GM12878 (cell line): ENCODE data around the gene IRGQ. TPM values are rescaled to one million over a fixed set of nuclear protein-coding genes. Genes with fewer than 3 reads are reported as not detected.

ENCODE experiments used
- ATAC-seq: fragments of 200-7000 bp; cut with Tn5 transposase; 3 replicates; pipeline ENCODE4 v1.9.1; 2020; ENCODE audit warnings: mild to moderate bottlenecking, moderate library complexity
- BruUV-seq: library from RNA; stranded (reverse); fragments of 400-500 nt; replicated peaks from 2 replicates; lab custom pipeline; 2021; lab: Mats Ljungman, UMichigan
- CTCF ChIA-PET: fragments of 300-600 bp; sonication (Branson Sonifier 250); formaldehyde crosslinking; extraction: SDS; loops from one replicate; lab custom pipeline; 2021; ENCODE audit warnings: inconsistent platforms; lab: Yijun Ruan, JAX
- POLR2A ChIA-PET: fragments of 350-600 bp; formaldehyde crosslinking; extraction: SDS; loops from one replicate; lab custom pipeline; 2021; ENCODE audit warnings: inconsistent platforms; lab: Charles Lee
- RAD21 ChIA-PET: fragments of 300-600 bp; sonication (Branson Sonifier 250); formaldehyde crosslinking; loops from one replicate; lab custom pipeline; 2023; ENCODE audit warnings: antibody characterized with exemption; ENCODE audit not compliant: unreplicated experiment; lab: Charles Lee
- SMC1A ChIA-PET: fragments of 300-600 bp; sonication (Branson Sonifier 250); formaldehyde crosslinking; loops from one replicate; lab custom pipeline; 2023; ENCODE audit not compliant: unreplicated experiment, uncharacterized antibody; lab: Charles Lee
- DNase-seq: peaks from one replicate; pipeline ENCODE4 v3.0.0-alpha.2; 2011; ENCODE audit warnings: low read depth, low spot score
- FAIRE-seq: peaks from 3 replicates; lab custom pipeline; 2011; peaks lifted over from hg19 to GRCh38; lab: Jason Lieb, UNC
- H2AFZ ChIP-seq: 2 replicates; pipeline ENCODE4 v1.6.0; 2011; ENCODE audit warnings: low read depth, low read length, control low read depth; ENCODE audit not compliant: control insufficient read depth
- H3K27ac ChIP-seq: 2 replicates; pipeline ENCODE4 v1.5.1; 2011; ENCODE audit warnings: control low read depth; ENCODE audit not compliant: control insufficient read depth, insufficient read depth
- H3K27me3 ChIP-seq, 2 experiments: replicated peaks in 1 of 2; 2 replicates each; pipeline versions ENCODE4 v1.6.0 to v1.6.1; 2011; ENCODE audit warnings: low read length in 1 of 2; ENCODE audit not compliant: control insufficient read depth in 2 of 2, insufficient read depth in 2 of 2
- H3K36me3 ChIP-seq, 2 experiments: 2 replicates each; pipeline ENCODE4 v1.5.1; 2011; ENCODE audit warnings: low read length in 1 of 2; ENCODE audit not compliant: control insufficient read depth in 2 of 2, insufficient read depth in 2 of 2
- H3K4me1 ChIP-seq: 2 replicates; pipeline ENCODE4 v1.6.1; 2011; ENCODE audit warnings: mild to moderate bottlenecking, low read length, moderate library complexity, mixed read lengths; ENCODE audit not compliant: control insufficient read depth, insufficient read depth
- H3K4me2 ChIP-seq: 2 replicates; pipeline ENCODE4 v1.6.0; 2011; ENCODE audit warnings: control low read depth; ENCODE audit not compliant: control insufficient read depth, insufficient read depth
- H3K4me3 ChIP-seq: fragments of 200-600 bp; sonication (generic); 2 replicates; pipeline ENCODE4 v1.5.1; 2016
- H3K79me2 ChIP-seq: 2 replicates; pipeline ENCODE4 v1.6.0; 2011; ENCODE audit warnings: low read length; ENCODE audit not compliant: control insufficient read depth, insufficient read depth
- H3K9ac ChIP-seq: 2 replicates; pipeline ENCODE4 v1.8.0; 2011; ENCODE audit warnings: low read length, control low read depth, mixed read lengths; ENCODE audit not compliant: control insufficient read depth, insufficient read depth
- H3K9me3 ChIP-seq: replicated peaks from 3 replicates; pipeline ENCODE4 v1.5.1; 2011; ENCODE audit warnings: mild to moderate bottlenecking, low read length; ENCODE audit not compliant: control insufficient read depth, insufficient read depth
- H4K20me1 ChIP-seq: 2 replicates; pipeline ENCODE4 v1.6.0; 2011; ENCODE audit not compliant: control insufficient read depth, insufficient read depth
- CBX5 ChIP-seq: sonication (generic); IDR thresholded peaks from 2 replicates; pipeline ENCODE4 v1.6.1; 2016; ENCODE audit warnings: low read depth, moderate library complexity, mild to moderate bottlenecking, inconsistent platforms
- ETV6 ChIP-seq, 2 experiments: fragments of 450-650 bp in 1 of 2; IDR thresholded peaks in 1 of 2; conservative IDR thresholded peaks in 1 of 2; 2 replicates each; pipeline ENCODE4 v1.6.1; 2014; ENCODE audit warnings: antibody characterized with exemption in 1 of 2, borderline replicate concordance in 1 of 2, low read depth in 1 of 2, mild to moderate bottlenecking in 1 of 2, moderate library complexity in 1 of 2
- NFXL1 ChIP-seq: fragments of 450-650 bp; IDR thresholded peaks from 2 replicates; pipeline ENCODE4 v1.6.1; 2017; ENCODE audit warnings: antibody characterized with exemption, mild to moderate bottlenecking, borderline replicate concordance
- SMAD5 ChIP-seq: IDR thresholded peaks from 2 replicates; pipeline ENCODE4 v1.6.1; 2016; ENCODE audit warnings: antibody characterized with exemption, low read depth
- SMARCA5 ChIP-seq: fragments of 450-650 bp; IDR thresholded peaks from 2 replicates; pipeline ENCODE4 v1.6.1; 2017; ENCODE audit warnings: mild to moderate bottlenecking
- ZBTB33 ChIP-seq: fragments of 450-650 bp; IDR thresholded peaks from 2 replicates; pipeline ENCODE4 v1.6.1; 2017; ENCODE audit warnings: mild to moderate bottlenecking
- ZNF217 ChIP-seq: fragments of 450-650 bp; IDR thresholded peaks from 2 replicates; pipeline ENCODE4 v1.6.1; 2017; ENCODE audit warnings: antibody characterized with exemption, mild to moderate bottlenecking
- WGBS: methylation state at CpG from one replicate; pipeline ENCODE4 v1.1.6; 2016; ENCODE audit warnings: low lambda C conversion rate; ENCODE audit not compliant: insufficient replicate concordance, insufficient coverage; ENCODE audit errors: missing lambda C conversion rate; 5-methylcytosine and 5-hydroxymethylcytosine counted together
- in situ Hi-C: fragments of 300-500 bp; cut with MboI; formaldehyde crosslinking; loops from 9 replicates; pipeline ENCODE4 v1.14.3; 2018; ENCODE audit warnings: mixed read lengths
- intact Hi-C: fragments of 100-400 bp; cut with micrococcal nuclease; formaldehyde crosslinking; loops from one replicate; pipeline ENCODE4 v1.14.2; 2022; ENCODE audit not compliant: unreplicated experiment
- polyA plus RNA-seq, 11 experiments: library from polyadenylated mRNA; depleted of rRNA in 4 of 11; unstranded in 6 of 11; stranded (reverse) in 5 of 11; fragments of >200 nt; fragmentation: Nextera tagmentation in 4 of 11; fragmentation: Illumina TruSeq in 1 of 11; extraction: Ambion mirVana in 4 of 11; extraction: Trizol in 1 of 11; gene quantifications; 1 replicate in 1 of 11; 2 replicates in 10 of 11; pipeline versions ENCODE4 v1.2.1 to v1.2.3, GENCODE V29; 2011 to 2016; ENCODE audit warnings: inconsistent platforms in 2 of 11, missing spikeins in 2 of 11, low read depth in 1 of 11
- total RNA-seq, 4 experiments: library from RNA; depleted of rRNA in 3 of 4; stranded (reverse); fragments of >200 nt in 3 of 4; fragmentation: Illumina TruSeq in 1 of 4; extraction: Trizol in 1 of 4; gene quantifications; 2 replicates each; pipeline versions ENCODE4 v1.2.1 to v1.2.3, GENCODE V29; 2013 to 2021
- TF ChIP-seq, protein P1 (sequence below): IDR thresholded peaks from 2 replicates; pipeline ENCODE4 v1.6.1; 2012; ENCODE audit warnings: low read depth, low read length, improper control_type of control experiment

Gene IRGQ
- total and polyA plus RNA-seq, 10 of the 15 experiments (the other 5 are each of a cell fraction or from before 2014, with no cell fraction given): 3.3 to 20.8 (median 9.0) TPM

GRCh38 chr19:43562226-43562697, 33.7 kb downstream of the IRGQ start:
- FAIRE-seq: no peak
- ChIA-PET POLR2A (interaction anchor here (0.9 kb wide), 1 partner anchor 37 kb away, joined by 10 read pairs; no protein-coding TSS in a partner anchor), SMC1A (no interaction called here), CTCF (interaction anchor here (0.6 to 2.3 kb wide), 3 partner anchors 32 to 163 kb away, joined by 3 to 13 read pairs (median 3); partner anchors contain the start of gene ZNF576), RAD21 (interaction anchor here (1.8 kb wide), 1 partner anchor 32 kb away, joined by 11 read pairs; no protein-coding TSS in a partner anchor)
- no peaks in the 10 kb centered on the region for H3K9me3 ChIP-seq
- H3K36me3 ChIP-seq: no peaks in the 10 kb centered on the region; a peak in 1 of 4 replicates
- DNase-seq: no peak
- peak overlapping the region; percentile 34 for H3K4me2 ChIP-seq
- BruUV-seq: no TSS peak
- 36% methylated on average over 6 of the region's 6 CpGs for WGBS
- peak; percentile 87 for TF ChIP-seq SMARCA5
- peak; percentile 20; the same call in 1 of the 2 replicates for TF ChIP-seq ZNF217
- TF ChIP-seq ETV6 (conservative IDR thresholded peaks at IDR 0.05 in 1 of 2, IDR thresholded peaks at IDR 0.05 in 1 of 2; ENCODE audit: borderline replicate concordance in 1 of 2, low read depth in 1 of 2): no peak
- H3K4me3 ChIP-seq: no peak overlapping the region
- H3K27me3 ChIP-seq: no peaks in the 10 kb centered on the region
- H2AFZ ChIP-seq: no peak overlapping the region; the same call in 1 of the 2 replicates
- peaks cover 12% of the 10 kb centered on the region for H3K4me1 ChIP-seq
- H3K79me2 ChIP-seq: no peaks in the 10 kb centered on the region
- in situ Hi-C loops (no loop called here), intact Hi-C loops (no loop called here)
- ATAC-seq: no peak
- H3K27ac ChIP-seq: peak overlapping the region; percentile 62
- no peaks in the 10 kb centered on the region for H4K20me1 ChIP-seq
- H3K9ac ChIP-seq: no peak overlapping the region

- intact Hi-C loops: no loop called here
- H3K4me2 ChIP-seq: no peak overlapping the region
- no peaks in the 10 kb centered on the region; a peak in 1 of 4 replicates for H3K36me3 ChIP-seq
- no peaks in the 10 kb centered on the region for H4K20me1 ChIP-seq
- H3K79me2 ChIP-seq: no peaks in the 10 kb centered on the region
- CTCF ChIA-PET: interaction anchor here (0.6 to 10.1 kb wide), 6 partner anchors 10 to 253 kb away, joined by 3 to 99 read pairs (median 4); partner anchors contain the start of genes PINLYP, XRCC1 and ZNF576
- 94% methylated on average over 12 of the region's 12 CpGs for WGBS
- in situ Hi-C loops: no loop called here
- H3K27ac ChIP-seq: no peak overlapping the region
- ATAC-seq (no peak), DNase-seq (no peak), FAIRE-seq (no peak)
- SMC1A ChIA-PET: interaction anchor here (0.6 to 1.5 kb wide), 2 partner anchors 25 to 27 kb away, joined by 3 to 4 read pairs; no protein-coding TSS in a partner anchor
- TF ChIP-seq, protein P1, sequence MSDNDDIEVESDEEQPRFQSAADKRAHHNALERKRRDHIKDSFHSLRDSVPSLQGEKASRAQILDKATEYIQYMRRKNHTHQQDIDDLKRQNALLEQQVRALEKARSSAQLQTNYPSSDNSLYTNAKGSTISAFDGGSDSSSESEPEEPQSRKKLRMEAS: no peak
- TF ChIP-seq ZNF217 (no peak), CBX5 (no peak), NFXL1 (no peak), SMAD5 (no peak), ZBTB33 (no peak)
- no TSS peak for BruUV-seq
- POLR2A ChIA-PET: interaction anchor here (1.2 kb wide), 1 partner anchor 28 kb away, joined by 5 read pairs; no protein-coding TSS in a partner anchor
- RAD21 ChIA-PET: interaction anchor here (1.8 kb wide), 1 partner anchor 33 kb away, joined by 11 read pairs; no protein-coding TSS in a partner anchor
- no peak overlapping the region for H2AFZ ChIP-seq
- no peak overlapping the region for H3K9ac ChIP-seq
- peaks cover 12% of the 10 kb centered on the region for H3K4me1 ChIP-seq
- no peaks in the 10 kb centered on the region for H3K27me3 ChIP-seq
- H3K4me3 ChIP-seq: no peak overlapping the region
- H3K9me3 ChIP-seq: no peaks in the 10 kb centered on the region
Measured at GRCh38 chr19:43561139-43561970, 34.6 kb downstream of the IRGQ start.
